Endothelial cell of hepatic sinusoid (primary cell): ENCODE data around the gene NLRP6.

Experiments
- in situ Hi-C: cut with HindIII; loops from 2 replicates; pipeline ENCODE4 v1.10.0; 2017; ENCODE audit warnings: low sequenced_read_pairs

NLRP6 gene

GRCh38 chr11:333616-334263 lies 55.5 kb downstream of the NLRP6 start:
- in situ Hi-C loops, result loop anchor here (5.0 to 10.0 kb wide), 2 partner anchors 81 to 121 kb away; partner anchors contain the start of gene PTDSS2

GRCh38 chr11:334264-334994 lies 56.2 kb downstream of the NLRP6 start:
- in situ Hi-C loops, result loop anchor here (5.0 to 10.0 kb wide), 2 partner anchors 82 to 120 kb away; partner anchors contain the start of gene PTDSS2
